CD4-positive, alpha-beta T cell treated with Interleukin-1 beta for 1 hour (primary cell): ENCODE results near the gene KIAA1217.

Experiments
- DNase-seq, 2 donors: peaks; one replicate each; pipeline ENCODE4 v3.0.0-alpha.2; 2020 to 2022

KIAA1217 gene

GRCh38 chr10:24561453-24561852 lies 352.5 kb downstream of the KIAA1217 start:
- DNase-seq = no peak

DNA sequence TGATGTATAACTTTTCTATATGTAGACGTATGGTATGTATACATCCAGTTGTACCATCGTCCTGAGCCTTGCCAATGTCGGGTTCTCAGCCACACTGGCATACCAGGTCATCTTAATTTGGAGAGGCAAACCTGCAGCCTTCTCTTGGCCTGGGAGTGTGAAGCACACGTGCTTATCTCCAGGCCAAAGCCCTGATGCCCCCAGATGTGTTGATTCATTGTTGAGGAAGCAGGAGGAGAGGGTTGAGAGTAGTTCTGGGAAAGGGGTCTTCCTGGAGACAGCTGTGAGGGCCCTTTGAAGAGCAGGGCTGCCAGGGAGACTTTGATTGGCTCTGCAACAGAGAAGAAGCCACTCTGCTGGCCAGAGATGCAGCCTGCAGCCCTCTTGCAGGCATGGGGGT lies 359.1 kb downstream of the KIAA1217 start:
- DNase-seq = no peak

DNA sequence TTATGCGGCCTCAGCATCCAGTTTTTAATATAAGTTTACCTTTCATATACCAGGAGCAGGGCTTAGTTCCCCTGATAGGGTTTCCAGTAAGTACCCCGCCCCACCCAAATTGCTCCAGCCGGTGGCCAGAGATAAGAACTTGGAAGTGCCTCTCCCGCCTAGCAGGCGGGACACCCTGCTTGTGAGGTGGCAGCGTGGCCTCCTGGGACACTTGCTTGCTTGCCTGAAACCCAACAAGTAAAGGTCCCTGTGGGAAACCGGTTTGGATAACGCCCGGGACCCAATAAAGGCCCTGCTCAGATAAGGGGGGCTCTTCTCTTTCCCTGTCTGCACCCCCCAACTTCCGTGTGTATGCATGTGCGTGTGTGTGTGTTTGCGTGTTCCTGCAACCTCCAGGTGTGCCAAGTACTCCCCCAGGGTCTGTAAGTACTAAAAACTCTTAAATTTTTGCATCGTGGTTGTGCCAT lies 360.4 kb downstream of the KIAA1217 start:
- no peak for DNase-seq

- no peak for DNase-seq
These were observed 361.1 kb downstream of the KIAA1217 start for GRCh38 chr10:24569828-24570657.

DNA sequence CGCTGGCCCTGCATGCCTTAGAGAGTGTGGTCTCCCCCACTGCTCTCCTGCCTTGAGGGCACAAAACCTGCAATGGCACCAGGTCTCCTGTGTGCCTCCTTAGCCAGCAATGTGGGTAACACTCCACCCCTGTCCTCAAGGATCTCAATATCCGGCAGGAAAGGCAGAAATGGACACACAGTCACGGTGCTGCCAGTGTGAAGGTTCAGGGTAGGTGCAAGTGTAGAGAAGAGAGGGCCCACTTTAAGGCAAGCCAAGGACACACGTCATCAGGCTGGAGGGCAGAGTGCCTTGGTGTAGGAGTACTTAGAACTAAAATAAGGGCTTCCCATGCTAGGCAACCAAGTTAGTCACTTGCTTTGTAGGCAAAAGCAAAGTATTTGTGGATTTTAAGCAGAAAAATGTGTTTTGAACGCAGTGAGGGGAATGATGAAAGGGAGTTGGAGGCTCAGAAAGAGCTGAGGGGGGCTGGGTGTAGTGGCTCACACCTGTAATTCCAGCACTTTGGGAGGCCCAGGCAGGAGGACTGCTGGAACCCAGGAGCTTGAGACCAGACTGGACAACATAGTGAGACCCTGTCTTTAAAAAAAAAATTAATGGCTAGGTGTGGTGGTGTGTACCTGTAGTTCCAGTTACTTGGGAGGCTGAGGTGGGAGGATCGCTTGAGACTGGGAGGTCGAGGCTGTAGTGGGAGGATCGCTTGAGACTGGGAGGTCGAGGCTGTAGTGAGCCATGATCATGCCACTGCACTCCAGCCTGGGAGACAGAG lies 361.9 kb downstream of the KIAA1217 start:
- DNase-seq = no peak

DNA sequence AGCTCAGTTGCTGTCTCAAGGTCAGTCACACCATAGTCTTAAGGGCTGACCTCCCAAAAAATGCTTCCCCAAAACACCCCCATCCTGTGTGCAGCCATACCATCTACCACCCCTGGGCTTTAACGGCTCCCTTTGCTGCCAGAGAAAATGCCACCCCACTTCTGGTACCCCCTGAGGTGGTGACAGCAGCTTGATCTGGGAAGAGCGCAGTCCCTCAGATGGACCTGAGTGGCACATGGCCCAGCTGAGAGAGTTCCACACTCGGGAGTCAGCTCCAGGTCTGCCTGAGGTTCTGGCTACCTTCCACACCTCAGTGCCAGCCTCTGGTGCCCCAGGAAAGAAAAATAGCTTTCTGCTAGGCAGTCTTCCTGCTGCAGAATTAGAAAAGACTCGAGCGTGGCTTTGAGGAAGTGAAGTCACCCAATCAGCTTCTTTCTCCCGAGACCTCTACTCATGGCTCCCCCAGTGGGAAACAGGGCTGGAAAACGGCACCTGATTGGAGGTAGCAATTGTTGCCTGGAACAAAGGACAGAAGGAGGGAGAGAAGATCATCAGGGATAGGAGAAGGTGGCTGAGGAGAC lies 363.0 kb downstream of the KIAA1217 start:
- no peak for DNase-seq

DNA sequence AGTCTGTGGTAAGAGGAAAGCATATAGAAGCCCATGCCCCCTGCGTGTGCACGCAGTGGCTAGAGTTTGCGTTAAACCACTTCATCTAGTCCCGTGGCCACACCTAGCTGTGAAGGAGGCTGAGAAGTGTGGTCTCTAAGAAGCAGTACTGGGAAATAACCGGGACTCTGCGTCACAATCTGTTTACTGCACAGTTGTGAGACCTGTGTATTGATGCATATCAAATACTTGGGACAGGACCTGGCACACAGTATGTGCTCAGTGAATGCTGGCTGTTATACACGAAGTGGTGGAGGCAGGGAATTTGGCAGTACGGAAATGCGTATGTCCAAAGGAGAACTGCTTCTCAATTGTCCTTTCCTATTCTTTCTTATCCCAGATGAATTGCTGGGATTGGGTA lies 365.2 kb downstream of the KIAA1217 start:
- no peak for DNase-seq

DNA sequence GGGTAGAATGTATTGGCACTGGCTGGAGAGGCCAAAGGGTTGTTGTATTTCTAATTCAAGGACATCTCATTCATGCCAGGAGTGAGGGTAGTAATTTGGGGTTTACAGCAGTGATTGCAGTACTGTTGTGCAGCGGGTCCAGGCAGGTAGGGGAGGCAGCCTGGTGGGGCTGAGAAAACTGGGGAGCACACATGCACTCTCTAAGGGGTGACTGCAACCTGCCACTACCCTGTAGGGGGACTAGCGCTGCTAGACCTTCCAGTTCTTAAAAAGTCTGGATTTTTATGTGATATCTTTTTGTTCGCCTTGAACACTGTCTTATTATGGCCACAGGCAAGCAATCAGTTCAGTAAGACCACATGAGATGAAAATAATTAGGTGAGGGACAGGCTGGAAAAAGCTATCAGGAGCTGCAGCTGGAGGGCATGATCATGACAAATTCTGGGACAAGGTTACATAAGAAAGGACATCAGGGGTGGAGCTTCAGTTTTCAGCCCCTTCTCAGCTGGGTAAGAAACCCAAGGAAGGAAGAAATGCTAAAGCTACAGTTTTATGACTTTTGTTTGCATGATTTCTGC lies 365.7 kb downstream of the KIAA1217 start:
- DNase-seq = no peak

DNA sequence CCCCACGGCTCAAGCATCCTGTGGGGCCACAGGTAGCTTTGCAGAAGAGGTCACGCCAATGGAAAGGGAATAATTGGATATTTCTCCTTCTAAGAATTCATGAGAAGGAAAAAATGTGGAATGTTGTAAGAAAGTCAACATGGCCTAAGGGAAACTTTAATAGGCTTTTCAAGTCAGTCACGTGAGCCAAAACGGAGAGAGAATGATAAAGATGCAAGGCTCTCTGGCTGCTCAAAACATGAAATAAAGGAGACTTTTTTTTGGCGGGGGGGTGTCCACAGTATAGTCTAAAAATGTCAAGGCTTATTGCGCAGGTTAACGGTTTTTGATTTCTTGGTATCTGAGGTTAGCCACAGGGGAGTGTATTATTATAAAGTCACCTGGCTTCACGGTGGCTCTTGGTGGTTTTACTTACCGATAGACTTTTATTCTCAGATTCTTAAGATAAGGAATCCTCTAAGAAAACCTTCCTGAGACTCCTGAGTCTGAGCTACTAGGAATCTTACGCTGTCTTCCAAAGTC lies 366.6 kb downstream of the KIAA1217 start:
- DNase-seq = no peak

GRCh38 chr10:24579448-24579847 lies 370.5 kb downstream of the KIAA1217 start:
- DNase-seq = no peak

- no peak for DNase-seq
These were observed 371.0 kb downstream of the KIAA1217 start for GRCh38 chr10:24579906-24580305.

DNA sequence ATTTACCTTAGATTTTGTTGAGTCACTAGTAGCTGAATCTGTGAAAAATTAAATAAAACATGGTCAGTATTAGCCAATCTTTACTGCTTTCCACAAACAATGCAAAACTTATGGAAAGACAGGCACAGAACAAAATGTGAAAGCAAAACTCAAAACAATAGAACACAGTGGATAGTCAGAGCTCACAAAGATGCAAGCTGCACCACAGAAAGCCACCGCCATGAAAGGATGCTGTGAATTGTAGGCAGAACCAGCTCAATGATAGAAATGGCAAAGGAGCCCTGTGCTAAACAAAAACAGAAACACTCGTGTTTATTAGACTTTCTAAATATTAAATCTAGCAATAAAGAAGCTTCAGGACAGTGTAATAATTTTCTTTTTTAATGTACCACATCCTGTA lies 380.3 kb downstream of the KIAA1217 start:
- DNase-seq = no peak

GRCh38 chr10:24590697-24591457 lies 381.9 kb downstream of the KIAA1217 start:
- no peak for DNase-seq

DNA sequence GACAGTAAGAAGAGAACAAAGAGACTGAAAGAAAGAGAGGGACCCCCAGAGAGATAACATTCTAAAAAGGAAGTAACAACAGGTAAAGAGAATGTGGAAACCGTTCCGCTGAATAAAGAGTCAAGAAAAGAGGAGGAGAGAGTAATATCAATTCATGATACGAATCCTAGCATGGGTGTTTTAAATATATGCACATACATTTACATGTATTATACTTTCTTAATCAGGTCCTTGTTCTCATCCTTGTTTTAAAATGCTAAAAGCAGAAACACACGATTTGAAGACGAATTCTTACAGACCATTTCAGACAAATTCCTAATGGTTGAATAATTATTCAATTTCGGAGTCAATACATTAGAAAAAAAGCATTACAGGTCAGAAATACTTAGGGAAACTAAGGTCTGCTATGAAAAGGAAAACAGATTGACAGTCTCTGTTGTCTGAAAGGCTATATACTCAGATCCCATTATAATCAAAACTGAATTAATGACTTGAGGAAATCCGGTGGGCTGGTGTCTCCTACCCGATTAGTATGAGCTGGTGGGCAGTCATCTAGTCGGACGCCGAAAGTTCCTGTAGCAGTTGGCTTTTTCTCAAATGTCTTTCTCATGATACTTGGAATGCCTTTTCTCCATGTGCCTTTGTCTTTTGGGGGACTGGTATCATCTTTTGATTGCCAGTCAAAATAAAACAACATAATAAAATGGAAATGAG lies 387.4 kb downstream of the KIAA1217 start:
- DNase-seq = no peak

DNA sequence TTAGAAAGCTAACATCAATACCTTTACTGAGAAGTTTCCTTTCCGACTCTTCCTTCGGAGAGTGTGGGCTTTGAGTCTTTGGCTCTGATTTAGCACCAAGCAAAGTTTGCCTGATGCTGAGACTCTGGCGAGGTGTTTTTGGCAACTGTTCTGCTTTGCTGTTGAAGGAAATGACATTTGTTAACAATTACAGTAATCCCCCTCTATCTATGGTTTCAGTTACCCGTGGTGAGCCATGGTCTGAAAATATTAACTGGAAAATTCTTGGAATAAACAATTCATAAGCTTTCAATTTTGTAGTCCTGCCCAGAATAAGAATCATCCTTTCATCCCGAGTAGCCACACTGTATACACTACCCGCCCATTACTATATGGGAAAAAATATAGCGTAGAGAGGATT lies 388.5 kb downstream of the KIAA1217 start:
- DNase-seq = no peak
